Stomach (tissue), 4 donors: ENCODE results near the gene PFDN5.

Source experiments
- CTCF ChIP-seq, 7 experiments: fragments of 450-650 bp in 4 of 7; fragments of 200-600 bp in 3 of 7; sonication (generic) in 3 of 7; IDR thresholded peaks; one replicate each; pipeline ENCODE4 v1.5.1; 2016 to 2019; ENCODE audit warnings: antibody characterized with exemption in 7 of 7, control low read depth in 2 of 7, mild to moderate bottlenecking in 1 of 7
- EP300 ChIP-seq: sonication (generic); formaldehyde crosslinking; IDR thresholded peaks from one replicate; pipeline ENCODE4 v1.6.1; 2017; ENCODE audit warnings: antibody characterized with exemption
- POLR2A ChIP-seq, 4 donors: fragments of 450-650 bp; IDR thresholded peaks; one replicate each; pipeline ENCODE4 v1.6.1; 2016; ENCODE audit warnings: antibody characterized with exemption in 4 of 4, control low read depth in 2 of 4, mild to moderate bottlenecking in 1 of 4, moderate library complexity in 1 of 4
- POLR2AphosphoS5 ChIP-seq, 3 donors: sonication (generic); formaldehyde crosslinking; IDR thresholded peaks; one replicate each; pipeline ENCODE4 v1.6.1; 2016; ENCODE audit warnings: antibody characterized with exemption in 3 of 3

DNA sequence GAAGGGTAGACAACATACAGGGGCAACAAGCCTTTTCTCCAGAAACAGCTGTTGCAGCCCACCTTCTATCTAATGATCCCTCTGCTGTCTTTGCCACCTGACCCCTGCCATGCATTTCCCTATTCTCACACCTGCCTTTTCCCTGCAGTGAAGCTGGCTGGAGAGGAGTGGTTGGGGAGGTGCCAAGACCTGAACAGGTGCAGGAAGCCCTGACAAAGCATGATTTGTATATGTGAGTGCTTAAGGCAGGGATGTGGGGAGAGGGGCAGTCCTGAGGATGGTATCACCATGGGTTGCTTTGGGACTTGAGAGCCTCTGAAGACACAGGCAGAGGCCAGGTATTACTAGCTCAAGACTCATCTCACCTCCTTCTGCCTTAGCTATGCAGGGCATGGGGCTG lies 2.9 kb upstream of the PFDN5 start:
- TF ChIP-seq CTCF (IDR thresholded peaks at IDR 0.05): no peak
- no peak for TF ChIP-seq POLR2A (IDR thresholded peaks at IDR 0.05)
- no peak for TF ChIP-seq POLR2AphosphoS5 (IDR thresholded peaks at IDR 0.05)
- TF ChIP-seq EP300: no peak
